Glomerular visceral epithelial cell (primary cell): ENCODE results near the gene NEK11.
A peak's percentile ranks its signal among the peaks of the same experiment; 100 is the strongest.

Source experiments
- DNase-seq: peaks from one replicate; pipeline ENCODE4 v3.0.0-alpha.2; 2016; ENCODE audit errors: extremely low spot score

Gene NEK11

GRCh38 chr3:131026321-131027151 is at the start of gene NEK11, which contains the start of gene ASTE1:
TSS of gene NEK11 (plus strand) at chr3:131026877. CDS start at chr3:131029709, 2,832 bp downstream.
TSS of gene ASTE1 (minus strand) at chr3:131026825. CDS start at chr3:131025306, 1,519 bp downstream.
- peak; percentile 84 for DNase-seq

GRCh38 chr3:130979117-130979516 is 47.6 kb upstream of the NEK11 start:
- no peak for DNase-seq

- no peak for DNase-seq
Measured at GRCh38 chr3:130981469-130981868, 45.2 kb upstream of the NEK11 start.

- DNase-seq = no peak
Measured at GRCh38 chr3:130990282-130990681, 36.4 kb upstream of the NEK11 start.

GRCh38 chr3:130991126-130991525 is 35.6 kb upstream of the NEK11 start:
- no peak for DNase-seq

- DNase-seq = no peak
Measured at GRCh38 chr3:130992344-130992743, 34.3 kb upstream of the NEK11 start.

- DNase-seq = no peak
Measured at GRCh38 chr3:130997289-130997688, 29.4 kb upstream of the NEK11 start.

- DNase-seq = no peak
Measured at GRCh38 chr3:131001071-131001470, 25.6 kb upstream of the NEK11 start.

- DNase-seq = no peak
Measured at GRCh38 chr3:131004603-131005002, 22.1 kb upstream of the NEK11 start.

GRCh38 chr3:131007256-131007655 is 19.4 kb upstream of the NEK11 start:
- DNase-seq = no peak

GRCh38 chr3:131007782-131008181 is 18.9 kb upstream of the NEK11 start:
- no peak for DNase-seq

GRCh38 chr3:131008326-131008725 is 18.4 kb upstream of the NEK11 start:
- DNase-seq = no peak

- DNase-seq = no peak
Measured at GRCh38 chr3:131009698-131010097, 17.0 kb upstream of the NEK11 start.

- no peak for DNase-seq
Measured at GRCh38 chr3:131018970-131019369, 7.7 kb upstream of the NEK11 start.

GRCh38 chr3:131020122-131020693 is 6.5 kb upstream of the NEK11 start:
- DNase-seq = no peak

GRCh38 chr3:131025539-131025938 is 1.1 kb upstream of the NEK11 start:
- DNase-seq = no peak

GRCh38 chr3:131028844-131029243 is 2.2 kb downstream of the NEK11 start:
- DNase-seq = no peak

- no peak for DNase-seq
Measured at GRCh38 chr3:131031660-131032059, 5.0 kb downstream of the NEK11 start.

GRCh38 chr3:131033480-131034080 is 6.9 kb downstream of the NEK11 start:
- DNase-seq = peak; percentile 43

- peak; percentile 11 for DNase-seq
Measured at GRCh38 chr3:131036200-131036816, 9.6 kb downstream of the NEK11 start.

- no peak for DNase-seq
Measured at GRCh38 chr3:131036986-131037385, 10.3 kb downstream of the NEK11 start.

GRCh38 chr3:131038326-131038725 is 11.6 kb downstream of the NEK11 start:
- DNase-seq = no peak
